HepG2 (cell line): ENCODE data around the gene SMCO1. TPM values are rescaled to one million over a fixed set of nuclear protein-coding genes. Genes with fewer than 3 reads are reported as not detected.

Source experiments
- CAMTA2 ChIP-seq: sonication (generic); formaldehyde crosslinking; IDR thresholded peaks from 2 replicates; pipeline ENCODE4 v1.4.0; 2020; ENCODE audit warnings: mild to moderate bottlenecking, missing genetic modification reagents, borderline replicate concordance
- CENPT ChIP-seq: sonication (generic); formaldehyde crosslinking; IDR thresholded peaks from 2 replicates; pipeline ENCODE4 v1.8.0; 2022; ENCODE audit warnings: low read depth, mild to moderate bottlenecking, moderate library complexity, missing genetic modification reagents
- E2F2 ChIP-seq: sonication (generic); formaldehyde crosslinking; IDR thresholded peaks from 2 replicates; pipeline ENCODE4 v1.4.0; 2020; ENCODE audit warnings: missing genetic modification reagents, borderline replicate concordance
- ELF4 ChIP-seq: sonication (generic); formaldehyde crosslinking; IDR thresholded peaks from 2 replicates; pipeline ENCODE4 v1.5.0; 2020; ENCODE audit warnings: missing genetic modification reagents, mild to moderate bottlenecking, moderate library complexity, borderline replicate concordance
- FOSL2 ChIP-seq: sonication (generic); formaldehyde crosslinking; IDR thresholded peaks from 2 replicates; pipeline ENCODE4 v1.4.0; 2020; ENCODE audit warnings: missing genetic modification reagents
- FOXK1 ChIP-seq: sonication (generic); formaldehyde crosslinking; IDR thresholded peaks from 2 replicates; pipeline ENCODE4 v1.4.0; 2020; ENCODE audit warnings: low read depth, missing genetic modification reagents, borderline replicate concordance
- GLI4 ChIP-seq: sonication (generic); formaldehyde crosslinking; IDR thresholded peaks from 2 replicates; pipeline ENCODE4 v1.5.1; 2020; ENCODE audit warnings: missing genetic modification reagents, mild to moderate bottlenecking, moderate library complexity, borderline replicate concordance
- HHEX ChIP-seq: IDR thresholded peaks from 2 replicates; pipeline ENCODE4 v1.6.1; 2016; ENCODE audit warnings: control low read depth
- HIVEP1 ChIP-seq: sonication (generic); formaldehyde crosslinking; IDR thresholded peaks from 2 replicates; pipeline ENCODE4 v1.4.0; 2020; ENCODE audit warnings: mild to moderate bottlenecking, missing genetic modification reagents
- HMG20B ChIP-seq: conservative IDR thresholded peaks from 2 replicates; pipeline ENCODE4 v1.6.1; 2016; ENCODE audit warnings: missing genetic modification reagents, missing compliant biosample characterization
- KLF11 ChIP-seq: IDR thresholded peaks from 2 replicates; pipeline ENCODE4 v1.6.1; 2016; ENCODE audit warnings: missing compliant biosample characterization
- MAZ ChIP-seq, 2 experiments: sonication (generic) in 1 of 2; formaldehyde crosslinking in 1 of 2; IDR thresholded peaks; 2 replicates each; pipeline versions ENCODE4 v1.5.0 to v1.6.1; 2012 to 2020; ENCODE audit warnings: low read depth in 2 of 2, mild to moderate bottlenecking in 2 of 2, borderline replicate concordance in 1 of 2, improper control_type of control experiment in 1 of 2, low read length in 1 of 2, missing genetic modification reagents in 1 of 2, moderate library complexity in 1 of 2
- MEF2D ChIP-seq: sonication (generic); formaldehyde crosslinking; IDR thresholded peaks from 2 replicates; pipeline ENCODE4 v1.5.1; 2020; ENCODE audit warnings: mild to moderate bottlenecking, missing genetic modification reagents
- PAF1 ChIP-seq: IDR thresholded peaks from 2 replicates; pipeline ENCODE4 v1.6.1; 2016; ENCODE audit warnings: missing genetic modification reagents, missing compliant biosample characterization
- RBFOX2 ChIP-seq: fragments of 200-400 bp; formaldehyde crosslinking; IDR thresholded peaks from 2 replicates; pipeline ENCODE4 v1.6.1; 2017; ENCODE audit warnings: low read depth, mild to moderate bottlenecking, low read length
- SIX1 ChIP-seq: sonication (generic); formaldehyde crosslinking; IDR thresholded peaks from 2 replicates; pipeline ENCODE4 v1.4.0; 2020; ENCODE audit warnings: missing genetic modification reagents, borderline replicate concordance
- SYNCRIP ChIP-seq: fragments of 200-400 bp; formaldehyde crosslinking; IDR thresholded peaks from 2 replicates; pipeline ENCODE4 v1.6.1; 2018; ENCODE audit warnings: mild to moderate bottlenecking, low read depth, low read length; ENCODE audit not compliant: insufficient read depth
- TMF1 ChIP-seq: sonication (generic); formaldehyde crosslinking; IDR thresholded peaks from 2 replicates; pipeline ENCODE4 v1.8.1; 2022; ENCODE audit warnings: low read depth, missing genetic modification reagents
- XRCC5 ChIP-seq: fragments of 200-400 bp; formaldehyde crosslinking; optimal IDR thresholded peaks from 2 replicates; pipeline ENCODE3; 2017; ENCODE audit warnings: mild to moderate bottlenecking, low read length
- ZBTB7B ChIP-seq: sonication (generic); formaldehyde crosslinking; IDR thresholded peaks from 2 replicates; pipeline ENCODE4 v1.4.0; 2020; ENCODE audit warnings: missing genetic modification reagents
- ZFP36L1 ChIP-seq: sonication (generic); formaldehyde crosslinking; IDR thresholded peaks from 2 replicates; pipeline ENCODE4 v1.8.0; 2022; ENCODE audit warnings: mild to moderate bottlenecking, missing genetic modification reagents, moderate library complexity
- ZKSCAN1 ChIP-seq: fragments of 150-350 bp; IDR thresholded peaks from 2 replicates; pipeline ENCODE4 v1.6.1; 2014; ENCODE audit warnings: low read length
- ZNF121 ChIP-seq: sonication (generic); formaldehyde crosslinking; IDR thresholded peaks from 2 replicates; pipeline ENCODE4 v1.5.0; 2020; ENCODE audit warnings: mild to moderate bottlenecking, missing genetic modification reagents
- ZNF33A ChIP-seq: sonication (generic); formaldehyde crosslinking; IDR thresholded peaks from 2 replicates; pipeline ENCODE4 v1.5.1; 2020; ENCODE audit warnings: missing genetic modification reagents, mild to moderate bottlenecking, moderate library complexity, borderline replicate concordance
- ZNF496 ChIP-seq: sonication (generic); formaldehyde crosslinking; IDR thresholded peaks from 2 replicates; pipeline ENCODE4 v1.8.1; 2023; ENCODE audit warnings: mild to moderate bottlenecking, moderate library complexity, missing genetic modification reagents; ENCODE audit not compliant: insufficient replicate concordance
- ZNF619 ChIP-seq: sonication (generic); formaldehyde crosslinking; IDR thresholded peaks from 2 replicates; pipeline ENCODE4 v1.4.0; 2020; ENCODE audit warnings: mild to moderate bottlenecking, missing genetic modification reagents
- ZNF703 ChIP-seq: sonication (generic); formaldehyde crosslinking; IDR thresholded peaks from 2 replicates; pipeline ENCODE4 v1.5.1; 2020; ENCODE audit warnings: missing genetic modification reagents, mild to moderate bottlenecking, moderate library complexity, borderline replicate concordance
- polyA plus RNA-seq, 8 experiments: library from polyadenylated mRNA; depleted of rRNA in 3 of 8; stranded (reverse) in 7 of 8; unstranded in 1 of 8; fragments of >200 nt; fragmentation: Illumina TruSeq in 4 of 8; extraction: Trizol in 4 of 8; gene quantifications; 2 replicates each; pipeline versions ENCODE4 v1.2.1 to v1.2.3, GENCODE V29; 2011 to 2016; ENCODE audit warnings: low read depth in 4 of 8, missing spikeins in 1 of 8, mixed read lengths in 1 of 8; ENCODE audit not compliant: insufficient read depth in 1 of 8
- total RNA-seq, 5 experiments: library from RNA; depleted of rRNA; stranded (reverse); fragments of >200 nt; fragmentation: Illumina TruSeq; extraction: Trizol; gene quantifications; 2 replicates each; pipeline ENCODE4 v1.2.3, GENCODE V29; 2016; ENCODE audit warnings: low read depth in 1 of 5
- TF ChIP-seq, protein P1 (sequence below): sonication (generic); formaldehyde crosslinking; IDR thresholded peaks from 2 replicates; pipeline ENCODE4 v1.8.0; 2022; ENCODE audit warnings: mild to moderate bottlenecking, missing genetic modification reagents, borderline replicate concordance

Gene SMCO1
- total and polyA plus RNA-seq, 2 of the 13 experiments (the other 11 are each of a cell fraction or from before 2014, with no cell fraction given), result not detected

GRCh38 chr3:196503196-196504076 is 11.7 kb downstream of the SMCO1 start, which contains the start of gene RNF168 (continued):
- TF ChIP-seq ZNF33A (CRISPR knock-in tag), result 0 out of 2 replicates have a peak, but pooled peaks have one; percentile 73
- peak; percentile 92 for TF ChIP-seq RBFOX2
- TF ChIP-seq ELF4 (CRISPR knock-in tag), result no peak
- peak; percentile 59; the same call in 1 of the 2 replicates for TF ChIP-seq ZBTB7B (CRISPR knock-in tag)
- TF ChIP-seq ZFP36L1 (CRISPR knock-in tag), result 0 out of 2 replicates have a peak, but pooled peaks have one; percentile 16
- 0 out of 2 replicates have a peak, but pooled peaks have one; percentile 10 for TF ChIP-seq ZNF121 (CRISPR knock-in tag)
- peak; percentile 97; the same call in 1 of the 2 replicates for TF ChIP-seq E2F2
- no peak for TF ChIP-seq CENPT (CRISPR knock-in tag)
- TF ChIP-seq HMG20B (CRISPR knock-in tag), result 0 out of 2 replicates have a peak, but pooled peaks have one; percentile 17
- TF ChIP-seq ZNF619 (CRISPR knock-in tag), result no peak
- no peak for TF ChIP-seq ZKSCAN1
- TF ChIP-seq FOXK1 (CRISPR knock-in tag), result peak; percentile 54; the same call in 1 of the 2 replicates
- TF ChIP-seq GLI4 (CRISPR knock-in tag), result 0 out of 2 replicates have a peak, but pooled peaks have one; percentile 46
- no peak for TF ChIP-seq SYNCRIP
- no peak for TF ChIP-seq PAF1 (CRISPR knock-in tag)
- TF ChIP-seq ZNF703 (CRISPR knock-in tag), result no peak; the same call in 1 of the 2 replicates
- TF ChIP-seq SIX1 (CRISPR knock-in tag), result no peak
- no peak; the same call in none of the 2 replicates for TF ChIP-seq MEF2D (CRISPR knock-in tag)
- TF ChIP-seq, protein P1, sequence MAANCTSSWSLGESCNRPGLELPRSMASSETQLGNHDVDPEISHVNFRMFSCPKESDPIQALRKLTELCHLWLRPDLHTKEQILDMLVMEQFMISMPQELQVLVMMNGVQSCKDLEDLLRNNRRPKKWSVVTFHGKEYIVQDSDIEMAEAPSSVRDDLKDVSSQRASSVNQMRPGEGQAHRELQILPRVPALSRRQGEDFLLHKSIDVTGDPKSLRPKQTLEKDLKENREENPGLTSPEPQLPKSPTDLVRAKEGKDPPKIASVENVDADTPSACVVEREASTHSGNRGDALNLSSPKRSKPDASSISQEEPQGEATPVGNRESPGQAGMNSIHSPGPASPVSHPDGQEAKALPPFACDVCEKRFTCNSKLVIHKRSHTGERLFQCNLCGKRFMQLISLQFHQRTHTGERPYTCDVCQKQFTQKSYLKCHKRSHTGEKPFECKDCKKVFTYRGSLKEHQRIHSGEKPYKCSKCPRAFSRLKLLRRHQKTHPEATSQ (CRISPR knock-in tag), result no peak
- TF ChIP-seq HIVEP1 (CRISPR knock-in tag), result no peak; the same call in 1 of the 2 replicates
- no peak for TF ChIP-seq XRCC5
- TF ChIP-seq MAZ (IDR thresholded peaks at IDR 0.05; ENCODE audit: borderline replicate concordance, low read depth, low read length), result no peak; the same call in 1 of the 2 replicates
- TF ChIP-seq MAZ (CRISPR knock-in tag; IDR thresholded peaks at IDR 0.05; ENCODE audit: low read depth), result peak; percentile 49; the same call in 1 of the 2 replicates
- no peak for TF ChIP-seq CAMTA2
- TF ChIP-seq KLF11 (CRISPR knock-in tag), result peak; percentile 47; the same call in 1 of the 2 replicates
- TF ChIP-seq TMF1 (CRISPR knock-in tag), result no peak
- no peak for TF ChIP-seq HHEX (CRISPR knock-in tag)
- TF ChIP-seq FOSL2 (CRISPR knock-in tag), result peak; percentile 24; the same call in 1 of the 2 replicates
- TF ChIP-seq ZNF496, result no peak
